GM13977 (cell line): ENCODE measurements around the gene ERC2.

ENCODE experiments used
- DNase-seq: peaks from one replicate; pipeline ENCODE4 v3.0.0; 2012; ENCODE audit warnings: low spot score
- in situ Hi-C: fragments of 300-500 bp; cut with MboI; formaldehyde crosslinking; loops from one replicate; pipeline ENCODE4 v1.12.0; 2022; ENCODE audit warnings: low sequenced_read_pairs, low pct_unique_long_range_greater_than_20kb, mixed read lengths, inconsistent platforms; ENCODE audit not compliant: unreplicated experiment
- TF ChIP-seq, protein P1 (sequence below): IDR thresholded peaks from 2 replicates; pipeline ENCODE4 v1.5.1; 2012; ENCODE audit warnings: mild to moderate bottlenecking, control low read depth; ENCODE audit not compliant: insufficient read depth; ENCODE audit errors: extremely low read depth, missing control alignments

The ERC2 gene

DNA sequence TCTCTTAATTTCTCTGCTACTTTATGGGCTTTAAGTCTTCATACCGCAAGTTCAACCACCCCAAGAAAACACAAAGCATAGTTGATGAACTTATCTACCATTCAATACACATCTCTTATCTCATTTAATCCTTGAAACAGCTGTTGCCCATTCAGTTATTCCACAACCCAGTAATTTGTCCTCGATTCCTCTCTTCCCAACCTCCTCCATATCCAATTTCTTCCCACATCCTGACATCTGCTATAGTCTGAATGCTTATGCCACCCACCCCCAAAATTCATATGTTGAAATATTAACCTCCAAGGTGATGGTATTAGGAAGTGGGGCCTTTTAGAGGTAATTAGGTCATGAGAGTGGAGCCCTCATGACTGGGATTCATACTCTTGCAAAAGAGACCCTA lies 345.4 kb downstream of the ERC2 start:
- in situ Hi-C loops, result no loop called here
- no peak for DNase-seq
- TF ChIP-seq, protein P1, sequence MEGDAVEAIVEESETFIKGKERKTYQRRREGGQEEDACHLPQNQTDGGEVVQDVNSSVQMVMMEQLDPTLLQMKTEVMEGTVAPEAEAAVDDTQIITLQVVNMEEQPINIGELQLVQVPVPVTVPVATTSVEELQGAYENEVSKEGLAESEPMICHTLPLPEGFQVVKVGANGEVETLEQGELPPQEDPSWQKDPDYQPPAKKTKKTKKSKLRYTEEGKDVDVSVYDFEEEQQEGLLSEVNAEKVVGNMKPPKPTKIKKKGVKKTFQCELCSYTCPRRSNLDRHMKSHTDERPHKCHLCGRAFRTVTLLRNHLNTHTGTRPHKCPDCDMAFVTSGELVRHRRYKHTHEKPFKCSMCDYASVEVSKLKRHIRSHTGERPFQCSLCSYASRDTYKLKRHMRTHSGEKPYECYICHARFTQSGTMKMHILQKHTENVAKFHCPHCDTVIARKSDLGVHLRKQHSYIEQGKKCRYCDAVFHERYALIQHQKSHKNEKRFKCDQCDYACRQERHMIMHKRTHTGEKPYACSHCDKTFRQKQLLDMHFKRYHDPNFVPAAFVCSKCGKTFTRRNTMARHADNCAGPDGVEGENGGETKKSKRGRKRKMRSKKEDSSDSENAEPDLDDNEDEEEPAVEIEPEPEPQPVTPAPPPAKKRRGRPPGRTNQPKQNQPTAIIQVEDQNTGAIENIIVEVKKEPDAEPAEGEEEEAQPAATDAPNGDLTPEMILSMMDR, result no peak

DNA sequence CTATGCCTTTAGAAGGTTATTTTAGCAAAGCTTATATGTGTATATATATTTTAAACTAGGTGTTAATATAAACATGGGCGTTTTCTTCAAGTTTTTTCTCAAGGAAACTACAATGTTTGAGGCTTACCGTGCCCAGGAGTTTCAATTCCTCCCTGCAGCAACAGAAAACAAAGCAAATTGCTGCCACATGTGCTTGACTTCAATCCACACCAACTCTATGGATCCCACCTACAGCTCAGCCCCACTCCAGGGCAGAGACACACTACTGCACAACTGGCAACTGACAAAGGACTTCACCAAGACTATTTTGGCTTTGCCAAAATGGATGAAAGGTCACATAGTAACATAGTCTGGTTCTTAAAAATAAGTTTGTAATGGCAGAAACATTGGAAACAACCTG lies 346.6 kb downstream of the ERC2 start:
- TF ChIP-seq, protein P1, result no peak
- in situ Hi-C loops, result no loop called here
- DNase-seq, result no peak

DNA sequence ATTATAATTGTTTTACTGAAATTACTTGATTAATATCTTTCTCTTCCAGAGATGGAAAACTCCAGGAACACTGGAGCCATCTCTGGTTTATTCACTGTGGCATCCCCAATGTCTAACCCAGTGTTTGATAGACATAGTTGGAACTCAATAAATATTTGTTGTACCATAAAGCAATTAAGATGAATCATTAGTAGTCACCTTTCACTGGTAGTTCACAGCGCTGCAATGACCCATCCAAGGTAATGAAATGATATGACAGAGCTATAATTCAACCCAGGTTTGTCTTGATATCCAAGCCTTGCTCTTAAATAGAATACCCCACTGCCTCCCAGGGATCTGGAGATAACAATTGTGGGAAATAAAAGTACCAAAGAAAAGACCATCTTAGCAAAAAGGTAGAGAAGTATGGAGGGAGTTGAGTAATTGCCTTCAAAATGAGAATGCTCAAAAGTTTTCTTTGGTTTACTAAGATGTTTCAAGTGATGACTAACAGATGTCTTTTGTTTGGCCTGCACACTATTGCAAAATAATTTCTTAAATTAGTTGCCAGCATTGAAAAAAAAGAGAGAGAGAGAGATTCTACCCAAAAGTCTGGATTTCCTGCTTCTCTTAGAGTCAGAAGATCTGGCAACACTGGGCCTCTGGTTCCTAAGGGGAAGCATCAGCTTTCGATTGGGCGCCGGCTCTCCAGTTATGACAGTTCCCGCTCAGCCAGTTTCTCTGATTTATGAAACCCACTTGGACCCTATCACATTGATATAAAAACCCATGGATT lies 348.5 kb downstream of the ERC2 start:
- TF ChIP-seq, protein P1, result no peak
- no peak for DNase-seq
- in situ Hi-C loops, result no loop called here

DNA sequence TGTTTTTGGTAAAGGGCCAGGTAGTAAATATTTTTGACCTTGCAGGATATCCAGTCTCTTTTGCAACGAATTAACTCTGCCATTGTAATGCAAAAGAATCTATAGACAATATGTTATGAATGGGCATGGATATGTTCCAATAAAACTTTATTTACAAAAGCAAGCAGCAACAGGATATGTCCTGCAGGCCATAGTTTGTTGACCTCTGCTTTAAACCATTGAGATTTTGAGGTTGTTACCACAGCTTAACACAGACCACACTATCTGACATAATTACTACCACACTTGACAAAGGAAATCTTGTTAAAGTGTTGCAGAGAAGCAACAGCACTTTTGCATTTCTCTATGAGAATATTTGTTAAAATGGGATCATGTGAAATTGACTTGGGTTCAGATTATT lies 349.3 kb downstream of the ERC2 start:
- TF ChIP-seq, protein P1, result no peak
- DNase-seq, result no peak
- in situ Hi-C loops, result no loop called here

DNA sequence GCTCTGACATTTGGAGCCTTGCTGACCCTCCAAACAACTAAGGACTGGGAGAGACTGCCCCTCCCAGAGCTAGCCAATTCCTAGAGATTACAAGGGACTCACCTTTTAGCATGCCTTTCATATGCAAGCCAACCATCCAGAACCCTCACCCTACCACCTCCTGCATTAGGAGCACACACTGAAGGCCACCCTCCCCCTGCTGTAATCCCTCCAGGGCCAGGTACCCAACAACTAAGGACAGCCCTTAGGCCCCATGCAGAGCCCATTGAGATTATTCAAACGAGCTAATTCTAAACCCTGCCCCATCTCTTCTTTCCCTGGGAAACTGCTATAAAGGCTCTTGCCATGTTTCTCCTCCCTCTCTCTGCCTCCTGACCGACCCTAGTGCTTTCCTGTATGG lies 352.6 kb downstream of the ERC2 start:
- TF ChIP-seq, protein P1, result no peak

DNA sequence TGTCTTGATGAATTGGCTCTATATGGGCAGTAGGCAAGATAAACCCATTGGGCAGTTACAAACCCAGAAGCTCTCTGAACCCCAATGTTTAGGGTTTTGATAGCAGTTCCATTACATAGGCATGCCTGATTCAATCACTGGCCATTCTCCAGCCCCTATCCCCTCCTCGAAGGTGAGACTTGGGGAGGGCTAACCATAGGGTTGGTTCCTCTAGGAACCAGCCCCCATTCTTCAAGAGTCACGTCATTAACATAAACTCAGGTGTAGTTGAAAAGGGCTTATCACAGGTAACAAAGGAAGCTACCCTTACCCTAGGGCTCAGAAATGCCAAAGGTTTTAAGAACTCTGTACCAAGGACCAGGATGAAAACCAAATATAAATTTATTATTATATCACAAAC lies 353.1 kb downstream of the ERC2 start:
- DNase-seq, result no peak
- in situ Hi-C loops, result no loop called here
- TF ChIP-seq, protein P1, result no peak

More for the DNA sequence above, 352.6 kb downstream of the ERC2 start:
- no peak for DNase-seq
- in situ Hi-C loops, result no loop called here
